HG03439 (cell line): ENCODE results near the gene KRT10.
"Not testable (repeated sequence)": the region's sequence is repeated elsewhere in the genome, so short reads cannot be mapped to it uniquely, and the experiment has no call there.

Experiments used
- ATAC-seq: cut with Tn5 transposase; IDR thresholded peaks from one replicate; pipeline ENCODE4 v1.9.1; 2021; ENCODE audit warnings: mild to moderate bottlenecking, moderate library complexity; ENCODE audit not compliant: unreplicated experiment

KRT10 gene

DNA sequence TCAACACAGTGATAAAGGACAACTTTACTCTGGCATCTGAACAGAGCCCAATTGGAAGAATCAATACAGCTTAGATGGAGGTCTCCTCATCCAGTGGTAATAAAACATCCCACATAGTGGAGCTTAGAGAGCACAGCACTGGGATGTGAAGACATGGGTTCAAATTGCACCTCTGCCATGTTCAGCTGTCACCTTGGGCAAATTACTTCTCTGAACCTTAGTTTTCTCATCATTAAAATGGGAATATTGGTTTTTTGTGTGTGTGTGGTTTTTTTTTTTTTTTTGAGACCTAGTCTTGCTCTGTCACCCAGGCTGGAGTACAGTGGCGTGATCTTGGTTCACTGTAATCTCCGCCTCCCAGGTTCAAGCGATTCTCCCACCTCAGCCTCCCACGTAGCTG lies 13.6 kb upstream of the KRT10 start:
- ATAC-seq, result no peak

DNA sequence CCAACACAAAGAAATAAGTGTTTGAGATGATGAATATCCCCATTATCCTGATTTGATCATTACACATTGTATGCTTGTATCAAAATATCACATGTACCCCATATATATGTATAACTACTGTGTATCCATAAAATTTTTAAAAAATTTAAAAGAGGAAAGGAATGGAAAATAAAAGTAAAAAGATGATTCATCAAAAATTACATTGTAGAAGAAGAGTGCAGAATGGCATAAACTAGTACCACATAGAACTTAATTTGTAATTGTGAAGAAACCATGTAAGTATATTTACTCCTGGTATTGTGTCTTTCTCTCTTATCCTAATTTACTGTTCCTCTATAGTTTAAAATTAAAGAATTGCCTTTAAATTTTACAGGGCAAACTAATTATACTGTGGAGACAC lies 11.5 kb upstream of the KRT10 start:
- no peak for ATAC-seq

DNA sequence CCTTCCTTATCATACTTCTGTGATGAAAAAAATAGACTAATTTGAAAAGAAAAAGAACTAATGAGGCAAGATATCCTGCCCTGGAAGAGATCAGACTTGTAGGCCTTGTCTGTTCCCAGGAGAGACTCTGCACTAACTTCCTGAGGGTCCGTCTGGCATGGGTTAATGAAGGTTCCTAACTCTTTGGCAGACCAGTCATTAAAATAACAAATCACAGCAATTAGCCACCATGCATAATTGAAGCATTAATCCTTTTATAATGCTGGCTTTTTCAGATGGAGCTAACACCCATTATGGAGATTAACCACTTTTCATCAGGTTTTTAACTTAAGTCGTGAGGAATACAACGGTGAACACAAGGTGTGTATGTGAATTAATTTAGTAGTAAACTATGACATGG lies 10.4 kb upstream of the KRT10 start:
- no peak for ATAC-seq

DNA sequence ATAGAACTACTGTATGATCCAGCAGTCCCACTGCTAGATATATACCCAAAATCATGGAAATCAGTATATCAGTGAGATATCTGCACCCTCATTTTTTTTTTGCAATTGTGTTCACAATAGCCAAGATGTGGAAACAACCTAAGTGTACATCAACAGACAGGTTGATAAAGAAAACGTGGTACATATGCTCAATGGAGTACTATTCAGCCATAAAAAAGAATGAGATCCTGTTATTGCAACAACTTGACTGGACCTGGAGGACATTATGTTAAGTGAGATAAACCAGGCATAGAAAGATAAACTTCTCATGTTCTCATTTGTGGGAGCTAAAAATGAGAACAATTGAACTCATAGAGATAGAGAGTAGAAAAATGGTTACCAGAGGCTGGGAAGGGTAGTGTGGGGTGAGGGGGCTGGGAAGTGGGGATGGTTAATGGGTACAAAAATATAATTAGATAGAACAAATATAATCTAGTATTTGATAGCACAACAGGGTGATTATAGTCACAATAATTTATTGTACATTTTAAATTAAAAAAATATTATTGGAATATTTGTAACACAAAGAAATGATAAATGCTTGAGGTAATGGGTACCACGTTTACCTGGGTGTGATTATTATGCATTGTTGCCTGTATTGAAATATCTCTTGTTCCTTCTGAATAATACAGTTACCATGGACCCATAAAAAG lies 7.8 kb upstream of the KRT10 start:
- ATAC-seq, result no peak

DNA sequence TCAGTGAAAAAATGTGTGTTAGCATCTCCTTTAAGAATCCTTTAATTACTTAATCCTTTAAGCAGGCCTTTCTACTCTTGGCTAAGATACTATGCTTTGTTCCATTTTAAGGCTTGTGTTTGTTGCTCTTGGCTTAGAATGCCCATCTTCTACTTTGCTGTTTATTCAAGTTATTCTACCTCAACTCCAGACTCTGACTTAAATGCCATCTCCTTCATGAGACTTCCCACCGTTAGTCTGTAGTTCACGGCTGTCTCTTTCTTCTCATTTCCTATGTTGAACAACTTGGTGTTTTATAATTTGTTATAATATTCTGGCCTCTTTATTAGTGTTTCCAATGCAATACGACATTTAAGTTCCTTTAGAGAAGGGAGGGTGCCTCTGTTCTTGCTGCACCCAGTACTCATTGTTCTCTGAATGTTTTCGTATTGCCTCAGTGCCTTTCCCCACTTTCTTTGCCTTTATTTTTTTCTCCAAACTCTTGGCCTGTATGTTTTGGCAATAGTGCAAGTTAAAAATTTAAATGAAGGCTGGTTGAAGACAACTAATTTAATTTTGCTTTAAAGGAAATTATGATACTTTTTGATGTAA lies 6.1 kb upstream of the KRT10 start:
- ATAC-seq, result no peak

DNA sequence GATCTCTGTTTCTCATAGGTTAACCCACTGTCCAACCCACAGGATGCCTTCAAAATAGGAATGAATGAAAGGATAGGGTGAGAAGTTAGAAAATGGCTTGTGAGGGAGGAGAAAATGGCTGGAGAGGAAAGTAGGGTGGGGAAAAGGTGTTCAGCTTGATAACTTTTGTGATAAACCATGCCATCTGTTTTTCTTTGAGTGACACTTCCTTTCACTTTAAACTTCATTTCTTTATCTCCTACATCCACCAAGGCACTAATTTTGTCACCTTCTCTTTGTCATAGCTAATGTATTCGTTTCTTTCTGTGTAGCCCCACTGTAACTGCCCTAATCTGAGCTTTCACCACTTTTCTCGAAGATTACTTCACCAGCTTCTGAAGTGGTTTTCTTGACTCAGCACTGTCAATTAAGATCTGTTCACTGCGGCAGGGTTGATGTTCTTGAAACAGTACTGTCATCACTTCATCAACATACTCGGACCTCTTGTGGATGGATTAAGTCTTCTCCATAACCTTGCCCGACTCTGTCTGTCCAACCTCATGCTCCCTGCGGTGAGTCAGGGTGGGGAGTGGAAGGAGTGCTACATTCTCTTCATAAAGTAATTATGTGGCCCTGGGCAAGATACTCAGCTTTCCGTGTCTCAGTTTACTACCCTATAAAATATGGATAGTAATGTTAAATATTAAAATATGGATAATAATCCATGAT lies 5.5 kb upstream of the KRT10 start:
- ATAC-seq, result no peak

DNA sequence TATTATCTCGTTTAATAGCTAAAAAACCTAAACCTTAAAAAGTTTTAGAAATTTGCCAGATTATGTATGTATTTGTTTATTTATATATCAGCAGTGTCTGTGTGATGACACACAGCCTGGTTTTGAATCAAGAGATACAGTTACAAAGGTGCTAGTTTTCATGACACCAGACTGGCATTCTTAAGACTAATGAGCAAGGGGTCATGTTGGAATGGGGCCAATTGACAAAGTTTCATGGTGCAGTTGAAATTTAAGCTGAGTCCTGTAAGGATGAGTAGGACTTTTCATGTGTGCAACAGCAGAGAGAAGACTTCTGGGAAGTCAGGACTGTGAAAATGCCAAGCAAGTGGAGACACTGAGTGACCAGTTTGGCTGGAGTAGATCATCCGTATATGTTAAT lies 3.2 kb upstream of the KRT10 start:
- ATAC-seq, result no peak

DNA sequence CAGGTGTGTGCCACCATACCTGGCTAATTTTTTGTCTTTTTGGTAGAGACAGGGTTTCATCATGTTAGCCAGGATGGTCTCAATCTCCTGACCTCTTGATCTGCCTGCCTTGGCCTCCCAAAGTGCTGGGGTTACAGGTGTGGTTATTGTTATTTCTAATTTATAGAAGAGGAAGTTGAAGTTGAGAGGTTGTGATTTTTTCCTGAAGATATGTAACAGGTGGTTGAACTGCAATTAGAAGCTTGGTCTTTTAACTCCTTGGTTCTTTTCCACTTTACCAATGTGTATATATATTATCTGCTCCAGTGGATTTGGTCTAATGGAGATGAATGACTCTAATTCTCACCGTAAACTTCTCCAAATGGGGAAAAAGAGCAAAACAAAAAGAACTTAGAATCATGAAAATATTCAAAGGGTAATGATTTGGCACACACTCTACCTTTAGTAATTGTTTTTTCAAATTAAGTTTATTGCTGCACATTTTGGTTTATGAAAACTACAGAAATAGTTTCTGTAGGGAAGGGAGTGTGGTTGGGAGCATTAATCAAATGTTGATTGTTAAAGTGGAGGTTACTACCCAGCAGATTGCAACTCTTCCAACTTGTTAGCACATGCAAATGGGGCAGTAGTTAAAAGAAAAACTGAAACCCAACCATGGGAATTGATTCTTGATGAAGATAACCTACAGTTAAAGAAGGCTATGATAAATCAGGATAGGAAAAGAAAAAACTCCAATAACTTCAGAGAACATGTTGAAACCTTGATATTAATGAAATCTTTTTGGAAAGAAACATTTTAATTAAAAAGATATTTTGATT lies 1.8 kb upstream of the KRT10 start:
- ATAC-seq, result no peak

DNA sequence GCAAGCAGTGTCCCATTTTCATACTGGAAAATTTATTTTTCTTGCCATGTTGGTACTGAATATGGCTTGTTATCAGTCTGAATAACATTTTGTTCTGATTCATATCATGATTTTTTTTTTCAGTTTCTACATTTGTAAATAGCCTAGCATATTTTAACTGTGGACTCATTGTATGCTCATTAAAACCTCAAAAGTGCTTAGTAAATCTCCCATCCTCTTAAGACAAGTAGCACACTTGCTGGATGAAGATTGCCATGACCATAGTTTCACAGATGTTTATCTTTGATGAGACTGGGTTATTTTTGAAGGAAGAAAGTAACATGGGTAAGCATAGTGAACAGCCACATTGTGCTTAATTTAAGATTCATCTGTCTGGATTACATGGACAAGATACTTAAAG lies 878 bp downstream of the KRT10 start:
- ATAC-seq, result no peak

DNA sequence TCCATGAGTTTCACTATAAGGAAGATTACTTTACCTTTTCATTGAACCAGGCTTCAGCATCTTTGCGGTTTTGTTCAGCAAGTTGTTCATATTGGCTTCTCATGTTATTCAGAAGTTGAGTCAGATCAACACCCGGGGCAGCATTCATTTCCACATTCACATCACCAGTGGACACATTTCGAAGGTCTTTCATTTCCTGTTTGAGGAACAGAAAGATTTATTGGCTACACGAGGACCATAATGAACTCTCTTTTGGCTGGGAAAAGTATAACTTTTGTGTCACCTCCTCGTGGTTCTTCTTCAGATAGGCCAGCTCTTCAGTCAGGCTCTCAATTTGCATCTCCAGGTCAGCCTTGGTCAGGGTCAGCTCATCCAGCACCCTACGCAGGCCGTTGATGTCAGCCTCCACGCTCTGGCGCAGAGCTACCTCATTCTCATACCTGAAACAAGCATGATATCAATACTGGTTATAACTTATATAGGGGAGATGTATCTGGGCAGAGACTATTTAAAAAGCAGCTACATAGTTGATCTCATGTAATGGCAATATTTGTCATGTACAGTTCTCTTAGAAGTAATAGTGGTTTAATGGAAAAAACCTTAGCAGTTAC lies 2.1 kb downstream of the KRT10 start:
- ATAC-seq, result no peak

DNA sequence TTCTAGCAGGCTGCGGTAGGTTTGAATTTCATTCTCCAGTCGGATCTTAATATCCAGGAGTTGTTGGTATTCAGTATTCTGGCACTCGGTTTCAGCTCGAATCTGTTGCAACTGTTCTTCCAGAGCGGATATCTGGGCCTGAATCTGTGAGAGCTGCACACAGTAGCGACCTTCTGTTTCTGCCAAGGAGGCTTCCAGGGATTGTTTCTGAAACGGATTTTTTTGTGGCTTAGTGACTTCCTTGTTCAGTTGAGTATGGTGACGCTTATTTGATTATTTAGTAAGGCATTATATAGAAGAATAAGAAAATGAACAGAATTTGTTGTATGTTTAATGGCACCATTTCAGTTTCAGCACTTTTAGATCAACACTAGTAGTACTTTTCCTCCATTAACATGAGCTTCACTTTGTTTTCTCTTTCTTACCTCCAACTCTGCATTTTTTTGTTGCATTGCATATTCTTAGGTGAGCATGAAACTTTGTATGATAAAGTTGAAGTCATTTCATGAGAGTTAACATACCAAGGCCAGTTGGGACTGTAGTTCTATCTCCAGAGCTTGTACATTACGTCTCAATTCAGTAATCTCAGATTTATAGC lies 2.8 kb downstream of the KRT10 start:
- no peak for ATAC-seq

DNA sequence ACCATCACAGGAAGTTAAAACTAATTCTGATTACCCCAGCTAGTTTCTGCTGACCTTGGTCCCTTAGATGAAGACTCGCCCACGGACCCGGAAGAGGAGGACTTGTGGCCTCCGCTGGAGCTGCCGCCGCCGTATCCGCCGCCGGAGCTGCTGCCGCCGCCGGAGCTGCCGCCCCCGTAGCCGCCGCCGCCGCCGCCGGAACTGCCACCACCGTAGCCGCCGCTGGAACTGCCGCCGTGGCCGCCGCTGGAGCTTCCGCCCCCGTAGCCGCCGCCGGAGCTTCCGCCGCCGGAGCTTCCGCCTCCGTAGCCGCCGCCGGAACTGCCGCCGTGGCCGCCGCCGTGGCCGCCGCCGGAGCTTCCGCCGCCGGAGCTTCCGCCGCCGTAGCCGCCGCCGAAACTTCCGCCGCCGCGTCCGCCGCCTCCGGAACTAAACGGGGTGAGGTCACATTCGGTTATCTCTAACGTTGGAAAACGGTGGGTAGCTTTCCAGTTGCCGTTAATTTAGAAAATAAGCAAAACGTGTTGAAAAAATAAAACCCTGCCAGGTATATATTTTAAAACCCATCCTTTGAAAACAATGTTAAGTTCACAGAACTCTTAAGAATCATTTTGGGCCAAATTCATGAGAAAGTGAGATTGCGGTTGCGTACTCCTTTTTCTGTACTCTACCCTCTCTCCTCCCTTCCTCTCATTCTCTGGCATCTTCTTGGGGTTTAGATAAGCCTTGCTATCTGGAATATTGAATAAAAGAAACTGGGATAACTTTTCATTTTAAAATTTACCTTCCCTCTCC lies 3.5 kb downstream of the KRT10 start:
- ATAC-seq, result peak; percentile 88

DNA sequence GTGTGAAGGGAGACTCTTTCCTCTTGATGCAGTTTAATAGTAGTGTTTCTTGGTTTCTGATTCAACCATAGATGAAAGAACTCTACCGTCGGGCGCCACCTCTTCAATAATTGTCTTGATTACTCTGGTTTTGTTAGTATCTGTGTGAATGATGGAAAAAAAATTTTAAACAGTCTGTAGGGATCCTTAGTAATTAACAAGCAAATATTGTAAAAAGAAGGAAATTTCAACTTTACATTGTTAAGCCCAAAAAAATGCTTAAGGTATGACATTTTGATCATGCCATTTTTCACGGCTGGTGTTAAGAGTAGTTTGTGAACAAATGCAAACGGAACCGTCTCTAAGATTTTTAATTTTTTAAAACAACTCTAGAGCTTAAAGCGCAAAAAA lies 4.1 kb downstream of the KRT10 start:
- ATAC-seq, result no peak

DNA sequence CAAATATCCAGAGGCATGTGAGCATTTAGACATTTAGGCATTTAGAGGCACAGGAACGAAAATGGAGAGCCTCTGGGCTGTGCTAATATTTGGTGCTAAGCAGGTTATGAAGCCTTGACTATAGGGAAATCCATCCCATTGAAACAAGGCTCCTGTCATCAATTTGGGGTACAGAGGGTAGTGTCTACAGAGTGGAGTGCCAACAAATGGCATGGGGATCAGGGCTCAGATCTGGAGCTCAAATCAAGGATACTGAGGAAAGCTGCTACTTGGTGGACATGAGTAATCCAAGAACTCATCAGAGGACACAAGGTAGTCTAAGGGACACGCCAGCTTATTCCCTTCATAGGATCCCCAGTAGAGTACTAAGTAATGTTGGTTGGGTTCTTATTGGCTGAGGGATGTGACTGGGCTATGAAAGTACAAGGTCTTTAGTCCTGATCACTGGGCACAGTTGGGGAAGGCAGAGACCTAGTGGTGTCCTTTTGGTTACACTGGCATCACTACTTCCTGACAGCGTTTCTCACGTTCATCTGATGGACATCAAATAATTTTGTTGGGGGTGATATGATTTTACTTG lies 5.2 kb downstream of the KRT10 start:
- no peak for ATAC-seq

DNA sequence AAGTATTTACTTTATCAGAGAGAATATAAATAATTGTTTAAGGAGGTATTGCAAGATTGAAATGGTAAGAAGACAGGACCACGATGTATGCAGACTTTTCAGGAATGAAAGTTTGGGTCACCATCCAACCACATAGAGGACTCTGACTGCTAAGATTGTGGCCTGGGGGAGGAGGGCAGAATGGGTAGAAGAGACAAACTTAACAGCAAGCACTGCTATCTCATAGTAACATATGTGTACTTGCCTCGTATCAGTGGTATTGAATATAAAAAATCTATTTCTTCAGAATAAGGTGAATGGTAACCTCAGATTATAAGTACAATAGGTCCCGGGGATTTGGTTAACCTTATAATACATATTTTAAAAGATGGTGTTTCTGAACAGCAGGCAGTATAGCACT lies 5.8 kb downstream of the KRT10 start:
- ATAC-seq, result no peak

DNA sequence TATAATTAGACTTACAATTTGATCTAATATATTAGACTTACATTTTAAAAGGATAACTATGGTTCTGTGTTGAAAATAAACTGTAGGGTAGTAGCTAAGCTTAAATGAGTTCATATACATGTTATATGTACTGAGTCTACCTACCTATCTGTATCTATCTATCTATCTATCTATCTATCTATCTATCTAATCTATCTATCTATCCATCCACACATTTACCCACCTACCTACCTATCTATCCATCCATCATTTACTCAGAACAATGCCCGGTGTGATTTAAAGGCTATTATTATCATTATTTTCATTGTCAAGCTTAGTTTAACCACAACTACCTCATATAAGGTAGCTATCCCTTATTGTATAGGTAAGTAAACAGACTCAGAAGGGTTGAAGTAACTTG lies 7.0 kb downstream of the KRT10 start:
- ATAC-seq, result no peak

DNA sequence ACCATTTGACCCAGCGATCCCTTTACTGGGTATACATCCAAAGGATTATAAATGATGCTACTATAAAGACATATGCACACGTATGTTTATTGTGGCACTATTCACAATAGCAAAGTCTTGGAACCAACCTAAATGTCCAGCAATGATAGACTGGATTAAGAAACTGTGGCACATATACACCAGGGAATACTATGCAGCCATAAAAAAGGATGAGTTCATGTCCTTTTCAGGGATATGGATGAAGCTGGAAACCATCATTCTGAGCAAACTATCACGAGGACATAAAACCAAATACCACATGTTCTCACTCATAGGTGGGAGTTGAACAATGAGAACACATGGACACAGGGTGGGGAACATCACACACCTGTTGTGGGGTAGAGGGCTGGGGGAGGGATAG lies 7.8 kb downstream of the KRT10 start:
- not testable (repeated sequence) for ATAC-seq

DNA sequence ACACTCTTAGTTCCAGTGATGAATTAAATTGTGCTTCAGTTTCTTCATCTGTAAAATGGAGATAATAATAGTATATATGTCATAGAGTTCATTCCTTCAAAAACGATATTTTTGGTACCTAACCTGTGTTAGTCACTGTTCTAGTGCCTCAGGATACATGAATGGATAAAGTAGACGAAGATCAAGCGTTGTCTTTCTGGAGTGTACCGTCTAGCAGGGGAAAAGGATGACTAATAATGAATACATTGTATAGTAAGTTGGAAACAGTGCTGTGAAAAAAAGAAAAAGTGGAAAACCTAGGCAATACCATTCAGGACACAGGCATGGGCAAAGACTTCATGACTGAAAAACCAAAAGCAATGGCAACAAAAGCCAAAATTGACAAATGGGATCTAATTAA lies 8.6 kb downstream of the KRT10 start:
- ATAC-seq, result no peak

DNA sequence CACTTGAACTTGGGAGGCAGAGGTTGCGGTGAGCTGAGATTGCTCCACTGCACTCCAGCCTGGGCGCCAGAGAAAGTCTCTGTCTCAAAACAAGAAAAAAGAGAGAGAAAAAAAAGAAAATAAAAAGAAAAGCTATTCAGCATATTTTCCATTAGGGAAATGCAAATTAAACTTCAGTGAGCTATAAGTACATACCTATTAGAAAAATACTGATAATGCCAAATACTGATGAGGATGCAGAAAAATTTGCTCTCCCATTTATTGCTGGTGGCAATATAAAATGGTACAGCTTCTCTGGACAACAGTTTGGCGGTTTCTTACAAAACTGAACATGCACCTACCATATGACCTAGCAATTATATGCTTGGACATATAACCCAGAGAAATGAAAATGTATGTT lies 9.8 kb downstream of the KRT10 start:
- no peak for ATAC-seq

DNA sequence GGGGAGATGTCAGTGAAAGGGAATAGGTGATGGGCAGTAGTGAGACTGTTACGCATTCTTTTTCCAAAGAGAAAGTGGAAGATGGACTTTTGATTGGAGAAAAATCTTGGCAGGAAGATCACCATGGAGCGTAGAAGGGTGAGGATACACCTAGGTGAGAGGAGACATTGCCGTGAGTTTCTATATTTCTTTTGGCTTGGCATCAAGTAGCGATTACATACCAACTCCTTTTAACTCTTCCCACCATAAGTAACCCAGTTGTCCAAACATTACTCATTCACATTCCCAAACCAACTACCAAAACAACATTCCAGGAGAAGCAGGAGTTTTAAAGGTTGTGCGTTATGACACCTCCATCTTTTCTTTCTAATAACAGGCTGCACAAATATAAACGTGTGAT lies 11.9 kb downstream of the KRT10 start:
- no peak for ATAC-seq
